ENCODE data around the gene MDH1.
A peak's percentile ranks its signal among the peaks of the same experiment; 100 is the strongest.
"Not testable (repeated sequence)": the region's sequence is repeated elsewhere in the genome, so short reads cannot be mapped to it uniquely, and the experiment has no call there.

The MDH1 gene

GRCh38 chr2:63610525-63610924 is 21.8 kb downstream of the MDH1 start:
- Histone ChIP-seq H3K9me3 (ENCODE audit: insufficient read depth, low read length) (no peaks in the 10 kb centered on the region), H3K4me3 (ENCODE audit: insufficient read length, low read depth) (no peak overlapping the region), H3K27me3 (ENCODE audit: insufficient read depth, insufficient read length) (no peaks in the 10 kb centered on the region), H3K36me3 (ENCODE audit: insufficient read depth, insufficient read length, low read length) (peaks cover 19% of the 10 kb centered on the region), H3K4me1 (ENCODE audit: insufficient read depth, insufficient read length) (peaks cover 3% of the 10 kb centered on the region), H3K9ac (ENCODE audit: insufficient read length, low read depth) (no peak overlapping the region)
- TF ChIP-seq ZNF274 (IDR thresholded peaks at IDR 0.05; ENCODE audit: low read depth, low read length) (no peak), SUZ12 (IDR thresholded peaks at IDR 0.05; ENCODE audit: extremely low read depth, insufficient read depth, insufficient read length) (no peak), YY1 (IDR thresholded peaks at IDR 0.05; ENCODE audit: insufficient read depth, insufficient read length) (no peak)
- DNase-seq (ENCODE audit: low read depth, low spot score), result no peak

- Histone ChIP-seq H3K4me1 (ENCODE audit: insufficient read depth, insufficient read length) (peaks cover 3% of the 10 kb centered on the region), H3K27me3 (ENCODE audit: insufficient read depth, insufficient read length) (no peaks in the 10 kb centered on the region), H3K4me3 (ENCODE audit: insufficient read length, low read depth) (peak overlapping the region; percentile 11), H3K36me3 (ENCODE audit: insufficient read depth, insufficient read length, low read length) (no peaks in the 10 kb centered on the region), H3K9me3 (ENCODE audit: insufficient read depth, low read length) (no peaks in the 10 kb centered on the region), H3K9ac (ENCODE audit: insufficient read length, low read depth) (peak overlapping the region; percentile 8)
- TF ChIP-seq SUZ12 (IDR thresholded peaks at IDR 0.05; ENCODE audit: extremely low read depth, insufficient read depth, insufficient read length) (no peak), YY1 (IDR thresholded peaks at IDR 0.05; ENCODE audit: insufficient read depth, insufficient read length) (no peak), ZNF274 (IDR thresholded peaks at IDR 0.05; ENCODE audit: low read depth, low read length) (no peak)
- peak; percentile 36 for DNase-seq (ENCODE audit: low read depth, low spot score)
Observed at GRCh38 chr2:63613391-63613901, 24.7 kb downstream of the MDH1 start.

- no peaks in the 10 kb centered on the region for H3K27me3 ChIP-seq (ENCODE audit: insufficient read depth, insufficient read length)
- TF ChIP-seq YY1 (IDR thresholded peaks at IDR 0.05; ENCODE audit: insufficient read depth, insufficient read length) (no peak), SUZ12 (IDR thresholded peaks at IDR 0.05; ENCODE audit: extremely low read depth, insufficient read depth, insufficient read length) (no peak), ZNF274 (IDR thresholded peaks at IDR 0.05; ENCODE audit: low read depth, low read length) (no peak)
- H3K4me1 ChIP-seq (ENCODE audit: insufficient read depth, insufficient read length), result peaks cover 3% of the 10 kb centered on the region
- H3K36me3 ChIP-seq (ENCODE audit: insufficient read depth, insufficient read length, low read length), result peaks cover 2% of the 10 kb centered on the region
- H3K9me3 ChIP-seq (ENCODE audit: insufficient read depth, low read length), result no peaks in the 10 kb centered on the region
- peak; percentile 64 for DNase-seq (ENCODE audit: low read depth, low spot score)
- no peak overlapping the region for H3K9ac ChIP-seq (ENCODE audit: insufficient read length, low read depth)
- H3K4me3 ChIP-seq (ENCODE audit: insufficient read length, low read depth), result no peak overlapping the region
Observed at GRCh38 chr2:63614448-63614968, 25.7 kb downstream of the MDH1 start.

GRCh38 chr2:63614983-63615945 is 26.5 kb downstream of the MDH1 start:
- no peaks in the 10 kb centered on the region for H3K9me3 ChIP-seq (ENCODE audit: insufficient read depth, low read length)
- DNase-seq (ENCODE audit: low read depth, low spot score), result peak; percentile 66
- no peak overlapping the region for H3K4me3 ChIP-seq (ENCODE audit: insufficient read length, low read depth)

GRCh38 chr2:63617366-63617765 is 28.6 kb downstream of the MDH1 start:
- TF ChIP-seq ZNF274 (IDR thresholded peaks at IDR 0.05; ENCODE audit: low read depth, low read length) (no peak), YY1 (IDR thresholded peaks at IDR 0.05; ENCODE audit: insufficient read depth, insufficient read length) (no peak), SUZ12 (IDR thresholded peaks at IDR 0.05; ENCODE audit: extremely low read depth, insufficient read depth, insufficient read length) (no peak)
- H3K4me3 ChIP-seq (ENCODE audit: insufficient read length, low read depth), result no peak overlapping the region
- no peaks in the 10 kb centered on the region for H3K9me3 ChIP-seq (ENCODE audit: insufficient read depth, low read length)
- H3K36me3 ChIP-seq (ENCODE audit: insufficient read depth, insufficient read length, low read length), result peaks cover 8% of the 10 kb centered on the region
- H3K9ac ChIP-seq (ENCODE audit: insufficient read length, low read depth), result no peak overlapping the region
- H3K27me3 ChIP-seq (ENCODE audit: insufficient read depth, insufficient read length), result no peaks in the 10 kb centered on the region
- DNase-seq (ENCODE audit: low read depth, low spot score), result no peak
- H3K4me1 ChIP-seq (ENCODE audit: insufficient read depth, insufficient read length), result peaks cover 3% of the 10 kb centered on the region

More at GRCh38 chr2:63614983-63615945, 26.5 kb downstream of the MDH1 start:
- Histone ChIP-seq H3K9ac (ENCODE audit: insufficient read length, low read depth) (no peak overlapping the region), H3K36me3 (ENCODE audit: insufficient read depth, insufficient read length, low read length) (peaks cover 8% of the 10 kb centered on the region), H3K4me1 (ENCODE audit: insufficient read depth, insufficient read length) (peaks cover 3% of the 10 kb centered on the region), H3K27me3 (ENCODE audit: insufficient read depth, insufficient read length) (no peaks in the 10 kb centered on the region)
- TF ChIP-seq ZNF274 (IDR thresholded peaks at IDR 0.05; ENCODE audit: low read depth, low read length), result no peak
- no peak for TF ChIP-seq SUZ12 (IDR thresholded peaks at IDR 0.05; ENCODE audit: extremely low read depth, insufficient read depth, insufficient read length)
- no peak for TF ChIP-seq YY1 (IDR thresholded peaks at IDR 0.05; ENCODE audit: insufficient read depth, insufficient read length)

GRCh38 chr2:63619328-63619727 is 30.6 kb downstream of the MDH1 start:
- H3K36me3 ChIP-seq (ENCODE audit: insufficient read depth, insufficient read length, low read length), result peaks cover 8% of the 10 kb centered on the region
- no peak overlapping the region for H3K4me3 ChIP-seq (ENCODE audit: insufficient read length, low read depth)
- TF ChIP-seq YY1 (IDR thresholded peaks at IDR 0.05; ENCODE audit: insufficient read depth, insufficient read length), result no peak
- no peak for TF ChIP-seq SUZ12 (IDR thresholded peaks at IDR 0.05; ENCODE audit: extremely low read depth, insufficient read depth, insufficient read length)
- TF ChIP-seq ZNF274 (IDR thresholded peaks at IDR 0.05; ENCODE audit: low read depth, low read length), result no peak
- H3K9me3 ChIP-seq (ENCODE audit: insufficient read depth, low read length), result no peaks in the 10 kb centered on the region
- DNase-seq (ENCODE audit: low read depth, low spot score), result no peak
- H3K9ac ChIP-seq (ENCODE audit: insufficient read length, low read depth), result no peak overlapping the region
- H3K27me3 ChIP-seq (ENCODE audit: insufficient read depth, insufficient read length), result no peaks in the 10 kb centered on the region
- H3K4me1 ChIP-seq (ENCODE audit: insufficient read depth, insufficient read length), result no peaks in the 10 kb centered on the region

- TF ChIP-seq ZNF274 (IDR thresholded peaks at IDR 0.05; ENCODE audit: low read depth, low read length), result no peak
- no peak for TF ChIP-seq YY1 (IDR thresholded peaks at IDR 0.05; ENCODE audit: insufficient read depth, insufficient read length)
- TF ChIP-seq SUZ12 (IDR thresholded peaks at IDR 0.05; ENCODE audit: extremely low read depth, insufficient read depth, insufficient read length), result no peak
- no peak for DNase-seq (ENCODE audit: low read depth, low spot score)
- H3K4me1 ChIP-seq (ENCODE audit: insufficient read depth, insufficient read length), result no peaks in the 10 kb centered on the region
- peaks cover 8% of the 10 kb centered on the region for H3K36me3 ChIP-seq (ENCODE audit: insufficient read depth, insufficient read length, low read length)
- H3K4me3 ChIP-seq (ENCODE audit: insufficient read length, low read depth), result no peak overlapping the region
- no peaks in the 10 kb centered on the region for H3K27me3 ChIP-seq (ENCODE audit: insufficient read depth, insufficient read length)
- no peak overlapping the region for H3K9ac ChIP-seq (ENCODE audit: insufficient read length, low read depth)
- H3K9me3 ChIP-seq (ENCODE audit: insufficient read depth, low read length), result no peaks in the 10 kb centered on the region
Observed at GRCh38 chr2:63622751-63623150, 34.0 kb downstream of the MDH1 start.

GRCh38 chr2:63623763-63624162 is 35.0 kb downstream of the MDH1 start:
- DNase-seq (ENCODE audit: low read depth, low spot score); H3K4me3 ChIP-seq (ENCODE audit: insufficient read length, low read depth); H3K36me3 ChIP-seq (ENCODE audit: insufficient read depth, insufficient read length, low read length); H3K27me3 ChIP-seq (ENCODE audit: insufficient read depth, insufficient read length); H3K4me1 ChIP-seq (ENCODE audit: insufficient read depth, insufficient read length); H3K9ac ChIP-seq (ENCODE audit: insufficient read length, low read depth); H3K9me3 ChIP-seq (ENCODE audit: insufficient read depth, low read length): not testable (repeated sequence)
